Metanephros (tissue), 1 donor: ENCODE data around the gene CPEB1. TPM values are rescaled to one million over a fixed set of nuclear protein-coding genes. Genes with fewer than 3 reads are reported as not detected.

Experiments used
- total RNA-seq: library from RNA; depleted of rRNA; stranded (reverse); fragments of >200 nt; gene quantifications from one replicate; pipeline ENCODE4 v1.2.3, GENCODE V29; 2014

CPEB1 gene
- total RNA-seq, result 3.1 TPM

DNA sequence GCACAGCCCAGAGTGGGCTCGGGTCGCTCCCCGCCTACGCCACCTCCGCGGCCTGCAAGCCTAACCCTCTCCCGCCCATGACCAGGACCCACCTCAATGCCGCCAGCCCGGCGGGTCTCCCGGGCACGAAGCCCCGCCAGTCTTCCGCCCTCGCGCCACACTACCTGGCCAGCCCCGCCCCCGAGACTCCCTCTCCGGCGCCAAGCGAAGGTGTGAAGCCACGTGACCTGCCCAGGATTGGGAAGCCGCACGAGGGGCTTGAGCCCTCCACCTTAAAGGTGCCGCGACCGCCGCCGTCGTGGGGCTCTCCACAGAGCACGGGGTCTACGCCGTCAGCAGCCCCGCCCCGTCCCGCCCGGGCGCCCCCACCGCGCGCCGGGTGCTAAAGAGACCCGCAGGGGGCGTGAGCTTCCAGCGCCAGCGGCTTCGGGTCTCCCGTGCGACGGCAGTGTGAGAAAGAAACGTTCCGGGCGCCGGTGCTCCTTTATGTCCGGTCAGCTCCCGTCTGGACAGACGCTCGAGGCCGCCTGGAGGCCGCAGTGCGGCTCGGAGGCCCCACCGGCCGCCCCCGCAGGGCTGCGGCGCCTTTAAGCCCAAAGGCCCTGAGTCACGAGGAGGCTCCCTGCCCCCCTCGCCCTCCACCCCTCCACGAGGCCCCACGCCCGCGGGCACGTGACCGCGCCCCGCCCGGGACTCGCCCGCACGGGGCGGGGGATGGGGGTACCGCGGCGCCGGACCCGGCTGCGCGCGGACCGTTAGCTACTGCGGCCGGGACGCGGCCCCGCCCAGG, at the start of gene CPEB1:
TSS of gene CPEB1 (minus strand) at position 319 of the 790 bp plus-strand sequence. CDS start 18,904 bp downstream, outside the sequence.

GRCh38 chr15:82540055-82540983, 106.8 kb downstream of the CPEB1 start, which contains the start of gene RPS17:
RPS17 (minus strand) TSS chr15:82540457; CDS start chr15:82540428, 29 bp downstream.

Other genes starting within 250 kb of the CPEB1 start
- gene GOLGA6L9, start 217.5 kb downstream of the CPEB1 start, total RNA-seq, result 5.1 TPM
- gene RPS17, start 106.9 kb downstream of the CPEB1 start, total RNA-seq, result 2,480 TPM
- 2.1 TPM for gene AP3B2, start 62.5 kb upstream of the CPEB1 start, total RNA-seq
- gene FSD2, start 158.7 kb upstream of the CPEB1 start, total RNA-seq, result 9.6 TPM
- gene WHAMM, start 162.3 kb upstream of the CPEB1 start, total RNA-seq, result 6.8 TPM